ENCODE measurements around the gene C1QTNF2. TPM values are rescaled to one million over a fixed set of nuclear protein-coding genes. Genes with fewer than 3 reads are reported as not detected.

The C1QTNF2 gene
- total RNA-seq, 1 donor from 2014 or later: 0.17 TPM

GRCh38 chr5:160306696-160307095, 63.7 kb downstream of the C1QTNF2 start:
- TF ChIP-seq, protein P1, sequence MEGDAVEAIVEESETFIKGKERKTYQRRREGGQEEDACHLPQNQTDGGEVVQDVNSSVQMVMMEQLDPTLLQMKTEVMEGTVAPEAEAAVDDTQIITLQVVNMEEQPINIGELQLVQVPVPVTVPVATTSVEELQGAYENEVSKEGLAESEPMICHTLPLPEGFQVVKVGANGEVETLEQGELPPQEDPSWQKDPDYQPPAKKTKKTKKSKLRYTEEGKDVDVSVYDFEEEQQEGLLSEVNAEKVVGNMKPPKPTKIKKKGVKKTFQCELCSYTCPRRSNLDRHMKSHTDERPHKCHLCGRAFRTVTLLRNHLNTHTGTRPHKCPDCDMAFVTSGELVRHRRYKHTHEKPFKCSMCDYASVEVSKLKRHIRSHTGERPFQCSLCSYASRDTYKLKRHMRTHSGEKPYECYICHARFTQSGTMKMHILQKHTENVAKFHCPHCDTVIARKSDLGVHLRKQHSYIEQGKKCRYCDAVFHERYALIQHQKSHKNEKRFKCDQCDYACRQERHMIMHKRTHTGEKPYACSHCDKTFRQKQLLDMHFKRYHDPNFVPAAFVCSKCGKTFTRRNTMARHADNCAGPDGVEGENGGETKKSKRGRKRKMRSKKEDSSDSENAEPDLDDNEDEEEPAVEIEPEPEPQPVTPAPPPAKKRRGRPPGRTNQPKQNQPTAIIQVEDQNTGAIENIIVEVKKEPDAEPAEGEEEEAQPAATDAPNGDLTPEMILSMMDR (conservative IDR thresholded peaks at IDR 0.05; ENCODE audit: low read depth, low read length): no peak
- H3K4me3 ChIP-seq (ENCODE audit: low read depth, low read length): no peak overlapping the region
- DNase-seq (ENCODE audit: low read depth): no peak

GRCh38 chr5:160305319-160305718, 65.1 kb downstream of the C1QTNF2 start:
- DNase-seq (ENCODE audit: low read depth): no peak
- TF ChIP-seq, protein P1 (conservative IDR thresholded peaks at IDR 0.05; ENCODE audit: low read depth, low read length): no peak
- H3K4me3 ChIP-seq (ENCODE audit: low read depth, low read length): no peak overlapping the region

DNA sequence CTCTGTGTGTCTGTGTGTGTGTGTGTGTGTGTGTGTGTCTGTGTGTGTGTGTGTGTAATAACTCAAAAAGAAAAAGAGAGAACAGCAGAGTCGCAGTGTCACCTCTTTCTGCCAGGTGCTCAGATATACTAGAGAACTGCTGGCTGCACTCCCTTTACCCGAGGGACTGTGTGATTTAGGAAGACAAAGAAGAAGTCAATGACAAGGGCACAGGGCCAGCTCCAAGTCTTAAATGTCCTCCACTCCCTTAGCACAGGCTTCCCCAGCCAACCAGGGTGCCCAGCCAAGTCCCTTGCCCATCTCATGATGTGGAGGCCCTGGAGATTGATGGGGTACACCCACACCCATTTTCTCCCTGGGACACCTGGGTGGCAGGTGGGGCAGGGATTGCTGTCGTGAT, 66.7 kb downstream of the C1QTNF2 start:
- TF ChIP-seq, protein P1 (conservative IDR thresholded peaks at IDR 0.05; ENCODE audit: low read depth, low read length): no peak
- no peak for DNase-seq (ENCODE audit: low read depth)
- no peak overlapping the region for H3K4me3 ChIP-seq (ENCODE audit: low read depth, low read length)

- TF ChIP-seq, protein P1 (conservative IDR thresholded peaks at IDR 0.05; ENCODE audit: low read depth, low read length): no peak
- H3K4me3 ChIP-seq (ENCODE audit: low read depth, low read length): no peak overlapping the region
- DNase-seq (ENCODE audit: low read depth): no peak
Measured at GRCh38 chr5:160298189-160298588, 72.2 kb downstream of the C1QTNF2 start.

- TF ChIP-seq, protein P1 (conservative IDR thresholded peaks at IDR 0.05; ENCODE audit: low read depth, low read length): no peak
- H3K4me3 ChIP-seq (ENCODE audit: low read depth, low read length): no peak overlapping the region
- DNase-seq (ENCODE audit: low read depth): no peak
Measured at GRCh38 chr5:160297776-160298175, 72.7 kb downstream of the C1QTNF2 start.

Other genes with a start within 250 kb of the C1QTNF2 start
- not detected in 2 replicates for gene FABP6, start 141.1 kb downstream of the C1QTNF2 start, total RNA-seq
- 13.0 and 17.5 TPM in 2 replicates for gene CCNJL, start 58.1 kb downstream of the C1QTNF2 start, total RNA-seq
- gene FAM200C, start 29.4 kb upstream of the C1QTNF2 start, total RNA-seq: 1.3 and 2.5 TPM in 2 replicates
- gene SLU7, start 48.5 kb upstream of the C1QTNF2 start, total RNA-seq: 40.1 and 59.0 TPM in 2 replicates
- 530 and 963 TPM in 2 replicates for gene PTTG1, start 51.2 kb upstream of the C1QTNF2 start, total RNA-seq

Data from epithelial cell of proximal tubule (primary cell).